Gastroesophageal sphincter (tissue), 4 donors: Measurements from ENCODE around the gene KLHL5. TPM values are rescaled to one million over a fixed set of nuclear protein-coding genes. Genes with fewer than 3 reads are reported as not detected.

Source experiments
- ATAC-seq: fragments of 150-250 bp; one replicate; pipeline ENCODE4 v1.9.1; 2016; ENCODE audit warnings: mild to moderate bottlenecking, moderate library complexity
- H3K27ac ChIP-seq, 4 donors: fragments of 200-600 bp; sonication (generic) in 3 of 4; 1 replicate in 3 of 4; 2 replicates in 1 of 4; pipeline ENCODE4 v1.5.1; 2016 to 2019
- H3K27me3 ChIP-seq: fragments of 200-600 bp; sonication (generic); one replicate; pipeline ENCODE4 v1.5.1; 2019
- H3K36me3 ChIP-seq, 2 donors: fragments of 200-600 bp; sonication (generic); one replicate each; pipeline ENCODE4 v1.5.1; 2019; ENCODE audit warnings: control low read depth in 1 of 2
- H3K4me1 ChIP-seq, 3 donors: fragments of 200-600 bp; sonication (generic); 1 replicate in 2 of 3; 2 replicates in 1 of 3; pipeline ENCODE4 v1.5.1; 2016 to 2019; ENCODE audit warnings: control low read depth in 2 of 3
- H3K4me3 ChIP-seq, 2 donors: fragments of 200-600 bp; sonication (generic); one replicate each; pipeline ENCODE4 v1.5.1; 2019; ENCODE audit warnings: mild to moderate bottlenecking in 1 of 2, moderate library complexity in 1 of 2
- H3K9me3 ChIP-seq, 3 donors: fragments of 200-600 bp; sonication (generic); one replicate each; pipeline ENCODE4 v1.5.1; 2017 to 2019; ENCODE audit warnings: control low read depth in 2 of 3
- CTCF ChIP-seq, 4 experiments: fragments of 200-600 bp in 2 of 4; fragments of 450-650 bp in 2 of 4; sonication (generic) in 1 of 4; IDR thresholded peaks; one replicate each; pipeline ENCODE4 v1.5.1; 2017 to 2019; ENCODE audit warnings: antibody characterized with exemption in 4 of 4, mild to moderate bottlenecking in 2 of 4, moderate library complexity in 2 of 4
- EP300 ChIP-seq: sonication (generic); formaldehyde crosslinking; IDR thresholded peaks from one replicate; pipeline ENCODE4 v1.6.1; 2017; ENCODE audit warnings: antibody characterized with exemption, mild to moderate bottlenecking
- POLR2A ChIP-seq, 2 donors: fragments of 450-650 bp; IDR thresholded peaks; one replicate each; pipeline ENCODE4 v1.6.1; 2017; ENCODE audit warnings: antibody characterized with exemption in 2 of 2, mild to moderate bottlenecking in 2 of 2, moderate library complexity in 1 of 2
- POLR2AphosphoS5 ChIP-seq: sonication (generic); formaldehyde crosslinking; IDR thresholded peaks from one replicate; pipeline ENCODE4 v1.6.1; 2017; ENCODE audit warnings: antibody characterized with exemption
- WGBS, 2 donors: methylation state at CpG; one replicate each; pipeline ENCODE4 v1.1.5; 2018; ENCODE audit warnings: low coverage in 1 of 2; 5-methylcytosine and 5-hydroxymethylcytosine counted together
- total RNA-seq, 4 donors: library from RNA; depleted of rRNA; stranded (reverse); fragments of >200 nt; gene quantifications; one replicate each; pipeline ENCODE4 v1.1.0, GENCODE V29; 2016

The KLHL5 gene
- total RNA-seq, 4 donors from 2014 or later = 57.5 to 143 (median 106) TPM

GRCh38 chr4:39053983-39054382 lies 8.0 kb upstream of the KLHL5 start:
- H3K4me1 ChIP-seq = peaks cover 0 to 41% (median 3%) of the 10 kb centered on the region in 3 donors

DNA sequence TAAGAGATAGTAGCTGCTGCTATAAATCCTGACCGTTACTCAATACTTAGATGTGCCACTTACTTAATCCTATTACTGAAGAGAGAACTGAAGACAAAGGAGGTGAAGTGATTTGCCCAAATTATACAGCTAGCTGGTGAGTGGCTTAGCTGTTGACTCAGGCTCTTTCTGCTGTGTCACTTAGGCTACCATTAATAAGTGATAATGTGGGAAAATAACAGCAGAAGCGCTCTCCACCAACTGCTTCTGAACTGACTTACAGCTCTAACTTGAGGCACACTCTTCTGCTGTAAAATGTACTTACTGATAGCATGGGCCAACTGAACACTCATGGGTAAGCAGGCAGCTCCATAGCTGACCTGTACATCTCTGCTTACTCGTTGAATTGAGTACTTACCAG lies 7.5 kb upstream of the KLHL5 start:
- Histone ChIP-seq H3K27ac (no peak overlapping the region), H3K4me1 (peaks cover 0 to 41% (median 3%) of the 10 kb centered on the region in 3 donors), H3K36me3 (no peaks in the 10 kb centered on the region), H3K27me3 (no peaks in the 10 kb centered on the region), H3K4me3 (no peak overlapping the region), H3K9me3 (no peaks in the 10 kb centered on the region)
- TF ChIP-seq CTCF (IDR thresholded peaks at IDR 0.05) (no peak), POLR2AphosphoS5 (no peak), EP300 (no peak), POLR2A (IDR thresholded peaks at IDR 0.05) (no peak)
- 79 to 88% methylated on average over 3 of the region's 3 CpGs for WGBS, 2 donors
- no peak for ATAC-seq

More at GRCh38 chr4:39053983-39054382, 8.0 kb upstream of the KLHL5 start:
- Histone ChIP-seq H3K36me3 (no peaks in the 10 kb centered on the region), H3K9me3 (no peaks in the 10 kb centered on the region), H3K27ac (no peak overlapping the region), H3K27me3 (no peaks in the 10 kb centered on the region), H3K4me3 (no peak overlapping the region)
- 94 to 96% methylated on average over 3 to 4 of the region's 4 CpGs for WGBS, 2 donors
- ATAC-seq = no peak
- no peak for TF ChIP-seq POLR2AphosphoS5
- no peak for TF ChIP-seq EP300
- no peak for TF ChIP-seq POLR2A (IDR thresholded peaks at IDR 0.05)
- TF ChIP-seq CTCF (IDR thresholded peaks at IDR 0.05) = no peak

DNA sequence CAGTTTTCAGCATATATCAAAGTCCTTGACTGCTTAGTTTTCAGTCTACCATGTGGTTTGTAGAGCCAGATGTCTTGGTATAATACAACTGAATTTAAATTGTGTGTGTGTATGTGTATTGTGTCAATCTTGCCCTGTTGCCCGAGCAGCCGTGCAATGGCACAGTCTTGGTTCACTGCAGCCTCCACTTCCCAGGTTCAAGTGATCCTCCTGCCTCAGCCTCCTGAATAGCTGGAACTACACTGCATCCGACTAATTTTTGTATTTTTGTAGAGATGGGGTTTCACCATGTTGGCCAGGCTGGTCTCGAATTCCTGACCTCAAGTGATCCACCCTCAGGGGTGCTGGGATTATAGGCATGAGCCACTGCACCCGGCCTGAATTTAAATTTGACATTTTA lies 6.0 kb upstream of the KLHL5 start:
- 90 to 98% methylated on average over 2 to 5 of the region's 5 CpGs for WGBS, 2 donors
- Histone ChIP-seq H3K36me3 (no peaks in the 10 kb centered on the region), H3K27me3 (no peaks in the 10 kb centered on the region), H3K9me3 (no peaks in the 10 kb centered on the region), H3K27ac (no peak overlapping the region), H3K4me3 (no peak overlapping the region), H3K4me1 (peaks cover 0 to 33% (median 0%) of the 10 kb centered on the region in 3 donors)
- no peak for ATAC-seq
- TF ChIP-seq CTCF (IDR thresholded peaks at IDR 0.05) (no peak), POLR2AphosphoS5 (no peak), POLR2A (IDR thresholded peaks at IDR 0.05) (no peak), EP300 (no peak)

DNA sequence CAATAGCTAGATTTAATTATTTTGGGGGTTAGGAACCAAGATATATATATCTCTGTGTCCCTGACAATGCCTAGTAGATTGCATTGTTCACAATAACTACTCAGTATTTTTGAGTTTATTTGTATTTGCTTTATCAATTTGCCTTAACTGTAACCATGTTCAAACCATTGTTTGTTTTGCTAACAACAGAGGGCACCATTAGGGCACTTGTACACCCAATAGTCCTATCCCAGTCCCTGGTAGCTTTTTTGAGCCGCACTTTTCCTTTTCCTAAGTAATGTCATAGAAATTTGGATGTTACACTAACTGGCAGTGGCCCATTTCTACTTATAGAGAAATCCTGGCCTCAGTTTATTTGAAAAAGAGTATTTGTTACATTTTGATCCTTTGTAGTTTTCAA lies 575 bp upstream of the KLHL5 start:
- TF ChIP-seq POLR2A (IDR thresholded peaks at IDR 0.05) = no peak
- no peak for TF ChIP-seq CTCF (IDR thresholded peaks at IDR 0.05)
- TF ChIP-seq EP300 = no peak
- no peak for TF ChIP-seq POLR2AphosphoS5
- H3K27ac ChIP-seq = no peak overlapping the region
- H3K27me3 ChIP-seq = no peaks in the 10 kb centered on the region
- H3K4me3 ChIP-seq = no peak overlapping the region
- no peaks in the 10 kb centered on the region for H3K36me3 ChIP-seq
- H3K4me1 ChIP-seq = peaks cover 0 to 38% (median 0%) of the 10 kb centered on the region in 3 donors
- no peaks in the 10 kb centered on the region for H3K9me3 ChIP-seq
- 96 to 100% methylated on average over 1 of the region's 1 CpG for WGBS, 2 donors
- no peak for ATAC-seq

- Histone ChIP-seq H3K9me3 (no peaks in the 10 kb centered on the region), H3K27me3 (no peaks in the 10 kb centered on the region), H3K36me3 (no peaks in the 10 kb centered on the region), H3K4me3 (no peak overlapping the region), H3K27ac (no peak overlapping the region), H3K4me1 (peaks cover 0 to 42% (median 0%) of the 10 kb centered on the region in 3 donors)
- no peak for TF ChIP-seq EP300
- TF ChIP-seq POLR2AphosphoS5 = no peak
- no peak for TF ChIP-seq POLR2A (IDR thresholded peaks at IDR 0.05)
- TF ChIP-seq CTCF (IDR thresholded peaks at IDR 0.05) = no peak
- WGBS, 2 donors = 76 to 91% methylated on average over 4 of the region's 4 CpGs
- ATAC-seq = no peak
These were observed 702 bp downstream of the KLHL5 start for GRCh38 chr4:39062770-39063097.
